ENCODE data around the gene NCAPH2.

DNA sequence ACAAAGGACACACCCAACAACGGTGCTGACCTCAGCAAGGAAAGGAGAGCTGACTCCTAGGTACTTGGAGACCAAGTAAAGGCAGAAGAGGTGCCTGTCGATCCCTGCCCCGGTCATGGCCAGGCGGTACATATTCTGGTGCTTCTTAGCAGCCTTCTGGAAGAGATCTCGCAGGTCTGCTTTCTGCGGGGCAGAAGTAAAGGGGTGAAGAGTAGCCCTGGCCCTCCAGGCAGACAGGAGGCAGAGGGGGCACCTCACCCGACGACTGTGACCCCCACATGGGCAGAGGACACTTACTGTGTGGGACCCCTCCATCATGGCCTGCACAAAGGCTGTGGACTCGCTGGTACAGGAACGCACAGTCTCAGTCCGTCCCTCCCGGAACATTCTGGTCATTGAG, 62.8 kb downstream of the NCAPH2 start:
- no peak for TF ChIP-seq POLR2A (IDR thresholded peaks at IDR 0.05)
- TF ChIP-seq, protein P1, sequence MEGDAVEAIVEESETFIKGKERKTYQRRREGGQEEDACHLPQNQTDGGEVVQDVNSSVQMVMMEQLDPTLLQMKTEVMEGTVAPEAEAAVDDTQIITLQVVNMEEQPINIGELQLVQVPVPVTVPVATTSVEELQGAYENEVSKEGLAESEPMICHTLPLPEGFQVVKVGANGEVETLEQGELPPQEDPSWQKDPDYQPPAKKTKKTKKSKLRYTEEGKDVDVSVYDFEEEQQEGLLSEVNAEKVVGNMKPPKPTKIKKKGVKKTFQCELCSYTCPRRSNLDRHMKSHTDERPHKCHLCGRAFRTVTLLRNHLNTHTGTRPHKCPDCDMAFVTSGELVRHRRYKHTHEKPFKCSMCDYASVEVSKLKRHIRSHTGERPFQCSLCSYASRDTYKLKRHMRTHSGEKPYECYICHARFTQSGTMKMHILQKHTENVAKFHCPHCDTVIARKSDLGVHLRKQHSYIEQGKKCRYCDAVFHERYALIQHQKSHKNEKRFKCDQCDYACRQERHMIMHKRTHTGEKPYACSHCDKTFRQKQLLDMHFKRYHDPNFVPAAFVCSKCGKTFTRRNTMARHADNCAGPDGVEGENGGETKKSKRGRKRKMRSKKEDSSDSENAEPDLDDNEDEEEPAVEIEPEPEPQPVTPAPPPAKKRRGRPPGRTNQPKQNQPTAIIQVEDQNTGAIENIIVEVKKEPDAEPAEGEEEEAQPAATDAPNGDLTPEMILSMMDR (IDR thresholded peaks at IDR 0.05): no peak

All from gastroesophageal sphincter (tissue), 3 donors.